Kidney tubule cell (primary cell): ENCODE measurements around the gene CYP2C9.

ENCODE experiments used
- DNase-seq: peaks from one replicate; pipeline ENCODE4 v3.0.0-alpha.2; 2018; ENCODE audit warnings: low spot score

The CYP2C9 gene

GRCh38 chr10:95039281-95039680 lies 100.8 kb downstream of the CYP2C9 start:
- no peak for DNase-seq
